K562 (cell line): Measurements from ENCODE around the gene DOP1B. TPM values are rescaled to one million over a fixed set of nuclear protein-coding genes. Genes with fewer than 3 reads are reported as not detected.

Experiments used
- ATAC-seq: fragments of 200-7000 bp; cut with Tn5 transposase; 3 replicates; pipeline ENCODE4 v1.9.1; 2020; ENCODE audit warnings: moderate library complexity
- BruUV-seq: library from RNA; stranded (reverse); fragments of 400-500 nt; replicated peaks from 2 replicates; lab custom pipeline; 2021; lab: Mats Ljungman, UMichigan
- CTCF ChIA-PET: fragments of 300-600 bp; formaldehyde crosslinking; extraction: SDS; loops from one replicate; lab custom pipeline; 2021; ENCODE audit warnings: low intra/inter-chr PET ratio; lab: Yijun Ruan, JAX
- POLR2A ChIA-PET: fragments of 300-600, 350-650 bp; sonication (Branson Sonifier 250); formaldehyde crosslinking; extraction: SDS; loops from one replicate; lab custom pipeline; 2021; ENCODE audit warnings: antibody characterized with exemption, inconsistent platforms; lab: Yijun Ruan, JAX
- DNase-seq, 4 experiments: peaks; one replicate each; pipeline versions ENCODE4 v3.0.0 to v3.0.0-alpha.2; 2011 to 2018; ENCODE audit warnings: low spot score in 3 of 4, mixed read lengths in 3 of 4; ENCODE audit errors: extremely low read depth in 1 of 4
- FAIRE-seq: peaks from 2 replicates; lab custom pipeline; 2011; peaks lifted over from hg19 to GRCh38; lab: Jason Lieb, UNC
- H2AFZ ChIP-seq: 2 replicates; pipeline ENCODE4 v1.6.0; 2011; ENCODE audit warnings: low read depth, low read length, control low read depth, inconsistent platforms
- H3K27ac ChIP-seq: fragments of 200-600 bp; 3 replicates; pipeline ENCODE4 v1.8.0; 2011; ENCODE audit warnings: low read depth, mild to moderate bottlenecking, control low read depth, inconsistent platforms, low read length, moderate library complexity, mixed read lengths; ENCODE audit errors: extremely low read depth
- H3K27me3 ChIP-seq, 2 experiments: fragments of 300-600 bp in 1 of 2; 2 replicates in 1 of 2; 3 replicates in 1 of 2; pipeline versions ENCODE4 v1.6.0 to v1.8.0; 2011; ENCODE audit warnings: inconsistent platforms in 2 of 2, low read length in 2 of 2, mild to moderate bottlenecking in 1 of 2, mixed read lengths in 1 of 2, moderate library complexity in 1 of 2; ENCODE audit not compliant: control insufficient read depth in 2 of 2, insufficient read depth in 2 of 2
- H3K36me3 ChIP-seq: fragments of 300-600 bp; 3 replicates; pipeline ENCODE4 v1.8.0; 2011; ENCODE audit warnings: mild to moderate bottlenecking, low read length, inconsistent platforms; ENCODE audit not compliant: control insufficient read depth, insufficient read depth
- H3K4me1 ChIP-seq, 2 experiments: fragments of 200-600 bp in 1 of 2; replicated peaks in 1 of 2; 2 replicates in 1 of 2; 3 replicates in 1 of 2; pipeline versions ENCODE4 v1.5.1 to v1.8.0; 2011; ENCODE audit warnings: inconsistent platforms in 2 of 2, low read length in 2 of 2, mild to moderate bottlenecking in 1 of 2, mixed read lengths in 1 of 2, moderate library complexity in 1 of 2; ENCODE audit not compliant: control insufficient read depth in 2 of 2, insufficient read depth in 2 of 2
- H3K4me2 ChIP-seq: 2 replicates; pipeline ENCODE4 v1.6.1; 2011; ENCODE audit warnings: low read length, control low read depth, inconsistent platforms, mixed read lengths; ENCODE audit not compliant: insufficient read depth
- H3K4me3 ChIP-seq: fragments of 200-600 bp; sonication (generic), shearing (Covaris generic); 2 replicates; pipeline ENCODE4 v1.5.1; 2016; ENCODE audit warnings: control low read depth, inconsistent platforms
- H3K79me2 ChIP-seq: fragments of 200-600 bp; 3 replicates; pipeline ENCODE4 v1.8.0; 2011; ENCODE audit warnings: low read length, inconsistent platforms; ENCODE audit not compliant: control insufficient read depth, insufficient read depth
- H3K9ac ChIP-seq, 2 experiments: 2 replicates each; pipeline versions ENCODE4 v1.6.0 to v1.6.1; 2011; ENCODE audit warnings: low read depth in 2 of 2, low read length in 2 of 2, control low read depth in 1 of 2, inconsistent platforms in 1 of 2, mild to moderate bottlenecking in 1 of 2, mixed read lengths in 1 of 2; ENCODE audit not compliant: insufficient read depth in 1 of 2
- H3K9me1 ChIP-seq: one replicate; pipeline ENCODE4 v1.6.0; 2011; ENCODE audit warnings: inconsistent platforms, mild to moderate bottlenecking, low read length, moderate library complexity; ENCODE audit not compliant: control insufficient read depth, insufficient read depth
- H3K9me3 ChIP-seq: replicated peaks from 2 replicates; pipeline ENCODE4 v1.5.1; 2011; ENCODE audit warnings: low read depth, low read length, inconsistent platforms; ENCODE audit not compliant: control insufficient read depth, insufficient read depth
- H4K20me1 ChIP-seq: replicated peaks from 2 replicates; pipeline ENCODE4 v1.6.1; 2011; ENCODE audit warnings: low read length, inconsistent platforms, mixed read lengths; ENCODE audit not compliant: control insufficient read depth, insufficient read depth
- ATF2 ChIP-seq: sonication (generic); formaldehyde crosslinking; IDR thresholded peaks from 2 replicates; pipeline ENCODE4 v1.8.1; 2022; ENCODE audit warnings: missing genetic modification reagents
- BCLAF1 ChIP-seq, 2 experiments: fragments of 450-650 bp in 1 of 2; IDR thresholded peaks; 2 replicates each; pipeline ENCODE4 v1.6.1; 2011 to 2017; ENCODE audit warnings: low read depth in 2 of 2, antibody characterized with exemption in 1 of 2, borderline replicate concordance in 1 of 2, low read length in 1 of 2, mild to moderate bottlenecking in 1 of 2, mixed read lengths in 1 of 2; ENCODE audit not compliant: control insufficient read depth in 1 of 2
- CREBBP ChIP-seq: IDR thresholded peaks from one replicate; pipeline ENCODE4 v1.6.1; 2012; ENCODE audit warnings: low read depth, mild to moderate bottlenecking, control low read depth, inconsistent platforms, low read length
- CXXC5 ChIP-seq: fragments of 250-450 bp; sonication (Bioruptor Pico); IDR thresholded peaks from 2 replicates; pipeline ENCODE4 v1.8.0; 2022; ENCODE audit warnings: inconsistent platforms, mild to moderate bottlenecking, moderate library complexity
- HDGF ChIP-seq: fragments of 450-650 bp; IDR thresholded peaks from 2 replicates; pipeline ENCODE4 v1.6.1; 2016
- HMGN3 ChIP-seq: IDR thresholded peaks from 2 replicates; pipeline ENCODE4 v1.6.1; 2011; ENCODE audit warnings: borderline replicate concordance, low read depth, mild to moderate bottlenecking, mixed read lengths, low read length; ENCODE audit not compliant: insufficient read length; ENCODE audit errors: extremely low read depth
- HSF4 ChIP-seq: fragments of 250-450 bp; sonication (Bioruptor Pico); IDR thresholded peaks from 2 replicates; pipeline ENCODE4 v2.1.2; 2022; ENCODE audit warnings: mild to moderate bottlenecking, moderate library complexity, borderline replicate concordance
- KDM5B ChIP-seq: fragments of 200-600 bp; sonication (generic); IDR thresholded peaks from 2 replicates; pipeline ENCODE4 v1.6.1; 2012; ENCODE audit warnings: low read depth, mild to moderate bottlenecking, moderate library complexity, low read length, control low read depth, inconsistent platforms; ENCODE audit not compliant: insufficient replicate concordance
- NFE2 ChIP-seq: IDR thresholded peaks from 2 replicates; pipeline ENCODE4 v1.6.1; 2014; ENCODE audit warnings: antibody characterized with exemption, low read depth
- POLR3G ChIP-seq: IDR thresholded peaks from 2 replicates; pipeline ENCODE4 v1.6.1; 2011; ENCODE audit not compliant: insufficient read length, insufficient replicate concordance; ENCODE audit errors: extremely low read depth
- RB1 ChIP-seq: fragments of 450-650 bp; IDR thresholded peaks from 2 replicates; pipeline ENCODE4 v1.6.1; 2017; ENCODE audit warnings: low read depth, mild to moderate bottlenecking
- TBP ChIP-seq: optimal IDR thresholded peaks from 2 replicates; pipeline ENCODE3; 2011; ENCODE audit warnings: low read depth, low read length, improper control_type of control experiment
- ZBTB5 ChIP-seq: fragments of 450-650 bp; IDR thresholded peaks from 2 replicates; pipeline ENCODE4 v1.6.1; 2017; ENCODE audit warnings: antibody characterized with exemption
- ZNF785 ChIP-seq: fragments of 250-450 bp; sonication (Bioruptor Pico); IDR thresholded peaks from 2 replicates; pipeline ENCODE4 v1.4.0; 2020; ENCODE audit warnings: mild to moderate bottlenecking
- WGBS: fragments of 100-300 bp; shearing (Covaris generic); methylation state at CpG from one replicate; pipeline ENCODE4 v1.1.6; 2016; ENCODE audit warnings: low coverage, mixed read lengths; ENCODE audit not compliant: insufficient coverage; ENCODE audit errors: missing lambda C conversion rate; 5-methylcytosine and 5-hydroxymethylcytosine counted together
- in situ Hi-C: fragments of 300-500 bp; cut with MboI; formaldehyde crosslinking; loops from 4 replicates; pipeline ENCODE4 v1.15.0; 2018; ENCODE audit warnings: inconsistent platforms, mixed read lengths
- intact Hi-C: fragments of 100-400 bp; cut with micrococcal nuclease; formaldehyde crosslinking; loops from 2 replicates; pipeline ENCODE4 v1.14.2; 2022
- polyA plus RNA-seq, 8 experiments: library from polyadenylated mRNA; depleted of rRNA in 4 of 8; stranded (reverse) in 5 of 8; unstranded in 3 of 8; fragments of >200 nt; fragmentation: Nextera tagmentation in 2 of 8; fragmentation: Illumina TruSeq in 1 of 8; extraction: Ambion mirVana in 2 of 8; extraction: Trizol in 1 of 8; gene quantifications; 2 replicates each; pipeline versions ENCODE4 v1.2.1 to v1.2.3, GENCODE V29; 2011 to 2014; ENCODE audit warnings: inconsistent platforms in 1 of 8, missing spikeins in 1 of 8
- total RNA-seq, 7 experiments: library from RNA; depleted of rRNA in 6 of 7; stranded (reverse); fragments of >200 nt in 6 of 7; fragmentation: Illumina TruSeq in 2 of 7; extraction: Trizol in 2 of 7; gene quantifications; 2 replicates each; pipeline versions ENCODE4 v1.2.1 to v1.2.3, GENCODE V29; 2011 to 2021; ENCODE audit warnings: low replicate concordance in 1 of 7

Gene DOP1B
- total and polyA plus RNA-seq, 9 of the 15 experiments (the other 6 are each of a cell fraction or from before 2014, with no cell fraction given), result 0.04 to 2.2 (median 0.68) TPM

GRCh38 chr21:36126621-36127110 lies 30.0 kb upstream of the DOP1B start:
- no peaks in the 10 kb centered on the region for H3K9me1 ChIP-seq
- H3K9me3 ChIP-seq, result no peaks in the 10 kb centered on the region
- intact Hi-C loops (loop anchor here (5.0 kb wide), 1 partner anchor 261 kb away; the partner anchor contains the start of gene CHAF1B), in situ Hi-C loops (no loop called here)
- no peaks in the 10 kb centered on the region for H3K79me2 ChIP-seq
- no peak overlapping the region for H3K27ac ChIP-seq
- peaks cover 0 to 4% of the 10 kb centered on the region in 2 experiments; a peak in 1 of 5 replicates for H3K4me1 ChIP-seq
- 0 out of 2 replicates have a peak, but pooled peaks cover 3% of the 10 kb centered on the region for H4K20me1 ChIP-seq
- no peak overlapping the region for H2AFZ ChIP-seq
- FAIRE-seq (no peak), DNase-seq (no peak), ATAC-seq (no peak)
- WGBS, result 71% methylated on average over 5 of the region's 5 CpGs
- ChIA-PET CTCF (interaction anchor here (0.7 kb wide), 1 partner anchor 26 kb away, joined by 3 read pairs; no protein-coding TSS in a partner anchor), POLR2A (interaction anchor here (1.4 kb wide), 1 partner anchor 24 kb away, joined by 4 read pairs; no protein-coding TSS in a partner anchor)
- H3K4me3 ChIP-seq, result no peak overlapping the region
- H3K9ac ChIP-seq, result no peak overlapping the region
- H3K4me2 ChIP-seq, result no peak overlapping the region
- H3K27me3 ChIP-seq, result peaks cover 22 to 43% of the 10 kb centered on the region in 2 experiments
- TF ChIP-seq HSF4 (no peak), HDGF (no peak), HMGN3 (no peak), KDM5B (no peak), NFE2 (no peak), BCLAF1 (IDR thresholded peaks at IDR 0.05; ENCODE audit: borderline replicate concordance in 1 of 2, control insufficient read depth in 1 of 2, low read depth in 2 of 2, low read length in 1 of 2) (no peak), TBP (no peak), ATF2 (CRISPR knock-in tag) (no peak), ZBTB5 (no peak), ZNF785 (CRISPR knock-in tag) (no peak), POLR3G (no peak), RB1 (no peak), CREBBP (no peak), CXXC5 (CRISPR knock-in tag) (no peak)
- no peaks in the 10 kb centered on the region for H3K36me3 ChIP-seq
- BruUV-seq, result no TSS peak
